Measurements from ENCODE around the gene GPR155.
A peak's percentile ranks its signal among the peaks of the same experiment; 100 is the strongest.

The GPR155 gene

DNA sequence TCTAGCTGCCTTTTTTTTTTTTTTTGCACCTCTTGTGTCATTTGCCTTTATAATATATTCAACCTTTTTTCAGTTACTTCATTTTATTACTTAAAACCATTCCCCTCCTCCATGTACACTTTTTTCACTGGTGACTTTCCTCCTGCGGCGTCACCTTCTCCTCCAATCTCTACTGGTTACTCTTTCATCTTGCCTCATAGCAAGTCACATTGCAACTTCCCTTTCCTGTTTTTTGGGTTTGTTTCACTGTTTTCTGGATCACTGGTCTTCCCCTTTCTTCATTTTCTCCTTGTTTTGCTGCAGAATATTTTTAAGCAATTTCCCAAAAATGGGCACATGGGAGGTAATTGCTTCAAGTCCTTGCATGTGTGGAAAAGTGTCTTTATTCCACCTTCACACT, 37.7 kb upstream of the GPR155 start:
- CTCF ChIA-PET = interaction anchor here (1.2 kb wide), 1 partner anchor 22 kb away, joined by 3 read pairs; no protein-coding TSS in a partner anchor
- DNase-seq = peak in 2 of 3 donors; percentile 18 to 26
- no peak overlapping the region for H3K4me3 ChIP-seq (ENCODE audit: control insufficient read depth in 1 of 7, extremely low read depth in 1 of 7, insufficient read depth in 4 of 7, low read depth in 2 of 7, low read length in 6 of 7)
- H3K27ac ChIP-seq (ENCODE audit: insufficient read depth in 1 of 2, low read depth in 1 of 2, low read length in 2 of 2, poor library complexity in 1 of 2, severe bottlenecking in 2 of 2) = no peak overlapping the region
- peaks cover 0 to 3% (median 0%) of the 10 kb centered on the region in 5 experiments for H3K9me3 ChIP-seq (ENCODE audit: control extremely low read depth in 1 of 5, control insufficient read depth in 4 of 5, insufficient read depth in 2 of 5, low read depth in 1 of 5, low read length in 4 of 5)
- POLR2A ChIA-PET = no interaction called here
- 58% methylated on average over 2 of the region's 2 CpGs for WGBS (ENCODE audit: insufficient coverage)
- no peaks in the 10 kb centered on the region for H3K36me3 ChIP-seq (ENCODE audit: control insufficient read depth in 4 of 4, insufficient read depth in 4 of 4, low read length in 3 of 4)
- peaks cover 0 to 5% (median 2%) of the 10 kb centered on the region in 4 experiments for H3K4me1 ChIP-seq (ENCODE audit: control extremely low read depth in 1 of 4, control insufficient read depth in 4 of 4, insufficient read depth in 4 of 4, low read length in 3 of 4)
- peaks cover 0 to 2% (median 0%) of the 10 kb centered on the region in 5 experiments for H3K27me3 ChIP-seq (replicated peaks in 2 of 5; ENCODE audit: control insufficient read depth in 4 of 5, insufficient read depth in 5 of 5, low read length in 4 of 5)

- CTCF ChIA-PET = interaction anchor here (0.7 to 3.0 kb wide), 8 partner anchors 13 to 173 kb away, joined by 3 to 21 read pairs (median 5); no protein-coding TSS in a partner anchor
- DNase-seq = peak; percentile 31 to 63 (median 57)
- H3K36me3 ChIP-seq (ENCODE audit: control insufficient read depth in 4 of 4, insufficient read depth in 4 of 4, low read length in 3 of 4) = no peaks in the 10 kb centered on the region
- WGBS (ENCODE audit: insufficient coverage) = no CpG with 5 or more reads among the region's 3 CpGs
- POLR2A ChIA-PET = no interaction called here
- H3K4me3 ChIP-seq (ENCODE audit: control insufficient read depth in 1 of 7, extremely low read depth in 1 of 7, insufficient read depth in 4 of 7, low read depth in 2 of 7, low read length in 6 of 7) = no peak overlapping the region
- H3K27me3 ChIP-seq (replicated peaks in 2 of 5; ENCODE audit: control insufficient read depth in 4 of 5, insufficient read depth in 5 of 5, low read length in 4 of 5) = peaks cover 0 to 2% (median 0%) of the 10 kb centered on the region in 5 experiments
- no peak overlapping the region for H3K27ac ChIP-seq (ENCODE audit: insufficient read depth in 1 of 2, low read depth in 1 of 2, low read length in 2 of 2, poor library complexity in 1 of 2, severe bottlenecking in 2 of 2)
- H3K9me3 ChIP-seq (ENCODE audit: control extremely low read depth in 1 of 5, control insufficient read depth in 4 of 5, insufficient read depth in 2 of 5, low read depth in 1 of 5, low read length in 4 of 5) = no peaks in the 10 kb centered on the region
- H3K4me1 ChIP-seq (ENCODE audit: control extremely low read depth in 1 of 4, control insufficient read depth in 4 of 4, insufficient read depth in 4 of 4, low read length in 3 of 4) = peaks cover 0 to 5% (median 2%) of the 10 kb centered on the region in 4 experiments
Observed at GRCh38 chr2:174522553-174522952, 35.7 kb upstream of the GPR155 start.

DNA sequence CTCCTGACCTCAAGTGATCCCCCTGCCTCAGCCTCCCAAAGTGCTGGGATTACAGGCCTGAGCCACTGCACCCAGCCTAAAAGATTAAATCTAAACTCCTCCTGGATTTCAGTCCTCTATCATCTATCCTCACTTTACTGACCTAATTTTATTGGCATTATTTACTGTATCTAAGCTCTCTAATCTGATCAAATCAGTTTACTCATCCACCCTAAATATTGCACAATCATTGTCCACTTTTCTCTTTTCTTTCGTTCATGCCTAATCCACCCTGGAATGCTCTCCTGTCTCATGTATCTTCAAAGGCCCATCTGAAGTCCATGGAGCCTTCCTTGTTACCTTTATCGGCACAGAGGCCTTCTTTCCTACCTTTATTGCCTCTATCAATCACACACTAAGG, 31.6 kb upstream of the GPR155 start:
- 100% methylated on average over 1 of the region's 2 CpGs for WGBS (ENCODE audit: insufficient coverage)
- Histone ChIP-seq H3K36me3 (ENCODE audit: control insufficient read depth in 4 of 4, insufficient read depth in 4 of 4, low read length in 3 of 4) (no peaks in the 10 kb centered on the region), H3K27ac (ENCODE audit: insufficient read depth in 1 of 2, low read depth in 1 of 2, low read length in 2 of 2, poor library complexity in 1 of 2, severe bottlenecking in 2 of 2) (no peak overlapping the region), H3K27me3 (replicated peaks in 2 of 5; ENCODE audit: control insufficient read depth in 4 of 5, insufficient read depth in 5 of 5, low read length in 4 of 5) (peaks cover 0 to 2% (median 0%) of the 10 kb centered on the region in 5 experiments), H3K4me1 (ENCODE audit: control extremely low read depth in 1 of 4, control insufficient read depth in 4 of 4, insufficient read depth in 4 of 4, low read length in 3 of 4) (peaks cover 0 to 5% (median 0%) of the 10 kb centered on the region in 4 experiments), H3K9me3 (ENCODE audit: control extremely low read depth in 1 of 5, control insufficient read depth in 4 of 5, insufficient read depth in 2 of 5, low read depth in 1 of 5, low read length in 4 of 5) (no peaks in the 10 kb centered on the region), H3K4me3 (ENCODE audit: control insufficient read depth in 1 of 7, extremely low read depth in 1 of 7, insufficient read depth in 4 of 7, low read depth in 2 of 7, low read length in 6 of 7) (no peak overlapping the region)
- no peak for DNase-seq
- ChIA-PET POLR2A (no interaction called here), CTCF (interaction anchor here (0.9 to 1.5 kb wide), 2 partner anchors 28 to 57 kb away, joined by 3 to 5 read pairs; no protein-coding TSS in a partner anchor)

GRCh38 chr2:174516501-174517378, 29.9 kb upstream of the GPR155 start:
- POLR2A ChIA-PET = interaction anchor here (0.5 kb wide), 1 partner anchor 46 kb away, joined by 3 read pairs; no protein-coding TSS in a partner anchor
- Histone ChIP-seq H3K27me3 (replicated peaks in 2 of 5; ENCODE audit: control insufficient read depth in 4 of 5, insufficient read depth in 5 of 5, low read length in 4 of 5) (peaks cover 0 to 2% (median 0%) of the 10 kb centered on the region in 5 experiments), H3K4me1 (ENCODE audit: control extremely low read depth in 1 of 4, control insufficient read depth in 4 of 4, insufficient read depth in 4 of 4, low read length in 3 of 4) (no peaks in the 10 kb centered on the region), H3K27ac (ENCODE audit: insufficient read depth in 1 of 2, low read depth in 1 of 2, low read length in 2 of 2, poor library complexity in 1 of 2, severe bottlenecking in 2 of 2) (no peak overlapping the region), H3K4me3 (ENCODE audit: control insufficient read depth in 1 of 7, extremely low read depth in 1 of 7, insufficient read depth in 4 of 7, low read depth in 2 of 7, low read length in 6 of 7) (no peak overlapping the region), H3K9me3 (ENCODE audit: control extremely low read depth in 1 of 5, control insufficient read depth in 4 of 5, insufficient read depth in 2 of 5, low read depth in 1 of 5, low read length in 4 of 5) (peaks cover 0 to 9% (median 0%) of the 10 kb centered on the region in 5 experiments), H3K36me3 (ENCODE audit: control insufficient read depth in 4 of 4, insufficient read depth in 4 of 4, low read length in 3 of 4) (no peaks in the 10 kb centered on the region)
- CTCF ChIA-PET = interaction anchor here (1.2 to 1.6 kb wide), 3 partner anchors 24 to 44 kb away, joined by 3 to 5 read pairs (median 5); no protein-coding TSS in a partner anchor
- peak in 1 of 3 donors; percentile 15 for DNase-seq
- 100% methylated on average over 2 of the region's 5 CpGs for WGBS (ENCODE audit: insufficient coverage)

DNA sequence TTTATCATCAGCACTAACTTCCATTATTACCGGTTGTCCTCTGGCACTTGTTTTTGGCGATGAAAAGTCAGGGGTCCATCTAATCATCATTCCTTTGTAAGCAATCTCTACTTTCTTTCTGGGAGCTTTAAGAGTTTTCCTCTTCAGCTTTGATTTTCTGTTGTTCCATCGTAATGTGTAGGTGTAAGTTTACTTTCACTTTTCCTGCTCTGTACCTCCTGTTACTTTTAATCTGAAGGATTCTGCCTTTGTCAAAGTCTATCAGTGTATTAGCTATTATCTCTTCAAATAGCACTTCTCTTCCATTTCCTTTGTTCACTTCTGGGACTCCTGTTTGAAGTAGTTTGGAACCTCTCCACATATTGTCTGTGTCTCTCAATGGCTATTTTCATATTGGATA, 25.5 kb upstream of the GPR155 start:
- CTCF ChIA-PET = interaction anchor here (0.9 to 1.3 kb wide), 2 partner anchors 13 to 28 kb away, joined by 3 read pairs; no protein-coding TSS in a partner anchor
- H3K4me3 ChIP-seq (ENCODE audit: control insufficient read depth in 1 of 7, extremely low read depth in 1 of 7, insufficient read depth in 4 of 7, low read depth in 2 of 7, low read length in 6 of 7) = no peak overlapping the region
- H3K27ac ChIP-seq (ENCODE audit: insufficient read depth in 1 of 2, low read depth in 1 of 2, low read length in 2 of 2, poor library complexity in 1 of 2, severe bottlenecking in 2 of 2) = no peak overlapping the region
- POLR2A ChIA-PET = no interaction called here
- H3K4me1 ChIP-seq (ENCODE audit: control extremely low read depth in 1 of 4, control insufficient read depth in 4 of 4, insufficient read depth in 4 of 4, low read length in 3 of 4) = no peaks in the 10 kb centered on the region
- H3K27me3 ChIP-seq (replicated peaks in 2 of 5; ENCODE audit: control insufficient read depth in 4 of 5, insufficient read depth in 5 of 5, low read length in 4 of 5) = no peaks in the 10 kb centered on the region
- H3K9me3 ChIP-seq (ENCODE audit: control extremely low read depth in 1 of 5, control insufficient read depth in 4 of 5, insufficient read depth in 2 of 5, low read depth in 1 of 5, low read length in 4 of 5) = peaks cover 0 to 38% (median 15%) of the 10 kb centered on the region in 5 experiments
- H3K36me3 ChIP-seq (ENCODE audit: control insufficient read depth in 4 of 4, insufficient read depth in 4 of 4, low read length in 3 of 4) = no peaks in the 10 kb centered on the region
- DNase-seq = no peak
- 80% methylated on average over 1 of the region's 3 CpGs for WGBS (ENCODE audit: insufficient coverage)

- Histone ChIP-seq H3K4me1 (ENCODE audit: control extremely low read depth in 1 of 4, control insufficient read depth in 4 of 4, insufficient read depth in 4 of 4, low read length in 3 of 4) (no peaks in the 10 kb centered on the region), H3K4me3 (ENCODE audit: control insufficient read depth in 1 of 7, extremely low read depth in 1 of 7, insufficient read depth in 4 of 7, low read depth in 2 of 7, low read length in 6 of 7) (no peak overlapping the region), H3K36me3 (ENCODE audit: control insufficient read depth in 4 of 4, insufficient read depth in 4 of 4, low read length in 3 of 4) (no peaks in the 10 kb centered on the region), H3K27me3 (replicated peaks in 2 of 5; ENCODE audit: control insufficient read depth in 4 of 5, insufficient read depth in 5 of 5, low read length in 4 of 5) (no peaks in the 10 kb centered on the region), H3K27ac (ENCODE audit: insufficient read depth in 1 of 2, low read depth in 1 of 2, low read length in 2 of 2, poor library complexity in 1 of 2, severe bottlenecking in 2 of 2) (no peak overlapping the region), H3K9me3 (ENCODE audit: control extremely low read depth in 1 of 5, control insufficient read depth in 4 of 5, insufficient read depth in 2 of 5, low read depth in 1 of 5, low read length in 4 of 5) (peaks cover 0 to 41% (median 15%) of the 10 kb centered on the region in 5 experiments)
- ChIA-PET POLR2A (no interaction called here), CTCF (interaction anchor here (0.9 to 1.3 kb wide), 2 partner anchors 14 to 28 kb away, joined by 3 read pairs; no protein-coding TSS in a partner anchor)
- 95% methylated on average over 2 of the region's 5 CpGs for WGBS (ENCODE audit: insufficient coverage)
- no peak for DNase-seq
Observed at GRCh38 chr2:174511580-174512260, 24.9 kb upstream of the GPR155 start.

Data from common myeloid progenitor, CD34-positive (primary cell).